ENCODE measurements around the gene COA7. TPM values are rescaled to one million over a fixed set of nuclear protein-coding genes. Genes with fewer than 3 reads are reported as not detected.

The COA7 gene
- total and polyA plus RNA-seq, 11 donors, result 6.4 to 19.5 (median 16.3) TPM

- H3K9me3 ChIP-seq, result no peaks in the 10 kb centered on the region
- H3K4me1 ChIP-seq, result no peaks in the 10 kb centered on the region
- intact Hi-C loops (cut with DNase I), result no loop called here
- 62 to 75% (median 67%) methylated on average over 12 to 13 of the region's 13 CpGs for WGBS, 4 donors
- H3K36me3 ChIP-seq, result no peaks in the 10 kb centered on the region
- DNase-seq (no peak), ATAC-seq (no peak)
- H3K4me3 ChIP-seq, result no peak overlapping the region
- TF ChIP-seq CTCF (IDR thresholded peaks at IDR 0.05) (no peak), POLR2A (IDR thresholded peaks at IDR 0.05) (no peak)
- no peak overlapping the region for H3K27ac ChIP-seq
- no peaks in the 10 kb centered on the region for H3K27me3 ChIP-seq
These were observed 38.1 kb downstream of the COA7 start for GRCh38 chr1:52659851-52660596.

GRCh38 chr1:52659356-52659755 is 38.8 kb downstream of the COA7 start:
- no peaks in the 10 kb centered on the region for H3K36me3 ChIP-seq
- H3K4me1 ChIP-seq, result no peaks in the 10 kb centered on the region
- intact Hi-C loops (cut with DNase I), result no loop called here
- 94 to 97% (median 96%) methylated on average over 3 of the region's 3 CpGs for whole genome bisulfite sequencing, 4 donors
- H3K27ac ChIP-seq, result no peak overlapping the region
- TF ChIP-seq POLR2A (IDR thresholded peaks at IDR 0.05) (no peak), CTCF (IDR thresholded peaks at IDR 0.05) (no peak)
- no peak overlapping the region for H3K4me3 ChIP-seq
- ATAC-seq (no peak), DNase-seq (no peak)
- no peaks in the 10 kb centered on the region for H3K27me3 ChIP-seq
- H3K9me3 ChIP-seq, result no peaks in the 10 kb centered on the region

GRCh38 chr1:52658795-52659194 is 39.4 kb downstream of the COA7 start:
- H3K4me3 ChIP-seq, result no peak overlapping the region
- intact Hi-C loops (cut with DNase I), result no loop called here
- no peak overlapping the region for H3K27ac ChIP-seq
- no peaks in the 10 kb centered on the region for H3K4me1 ChIP-seq
- DNase-seq (peak in 1 of 5 donors; percentile 55), ATAC-seq (peak in 2 of 4 donors; percentile 85 to 91)
- TF ChIP-seq CTCF (IDR thresholded peaks at IDR 0.05), result no peak
- TF ChIP-seq POLR2A (IDR thresholded peaks at IDR 0.05), result no peak
- H3K27me3 ChIP-seq, result no peaks in the 10 kb centered on the region
- WGBS, 4 donors, result 40 to 81% (median 63%) methylated on average over 1 of the region's 1 CpG
- no peaks in the 10 kb centered on the region for H3K36me3 ChIP-seq
- no peaks in the 10 kb centered on the region for H3K9me3 ChIP-seq

- Histone ChIP-seq H3K4me3 (no peak overlapping the region), H3K27me3 (no peaks in the 10 kb centered on the region), H3K4me1 (no peaks in the 10 kb centered on the region), H3K9me3 (no peaks in the 10 kb centered on the region), H3K27ac (no peak overlapping the region), H3K36me3 (no peaks in the 10 kb centered on the region)
- no peak for DNase-seq
- no peak for TF ChIP-seq POLR2A (IDR thresholded peaks at IDR 0.05)
- no peak for TF ChIP-seq CTCF (IDR thresholded peaks at IDR 0.05)
- intact Hi-C loops (cut with DNase I), result no loop called here
- ATAC-seq, result no peak
- WGBS, 4 donors, result 94 to 98% (median 96%) methylated on average over 3 of the region's 3 CpGs
These were observed 40.4 kb downstream of the COA7 start for GRCh38 chr1:52657702-52658101.

Data from heart left ventricle (tissue), 16 donors.